ENCODE data around the gene MSANTD2.

Gene MSANTD2

GRCh38 chr11:124768914-124769313 is 31.3 kb downstream of the MSANTD2 start:
- H3K27me3 ChIP-seq (ENCODE audit: control insufficient read depth, low read length): no peaks in the 10 kb centered on the region
- no peak overlapping the region for H3K27ac ChIP-seq (ENCODE audit: low read depth, low read length)
- H4K20me1 ChIP-seq (ENCODE audit: control insufficient read depth, insufficient read depth, low read depth, low read length): no peaks in the 10 kb centered on the region
- no peak overlapping the region for H3K4me2 ChIP-seq (ENCODE audit: low read length)
- no peaks in the 10 kb centered on the region for H3K9me3 ChIP-seq (ENCODE audit: control insufficient read depth, insufficient read depth, low read length)
- no peak for TF ChIP-seq EZH2phosphoT487 (IDR thresholded peaks at IDR 0.05; ENCODE audit: borderline replicate concordance, low read length)
- no peak for TF ChIP-seq CTCF (IDR thresholded peaks at IDR 0.05; ENCODE audit: low read depth, low read length, poor library complexity, severe bottlenecking)
- H3K9me2 ChIP-seq (replicated peaks; ENCODE audit: control insufficient read depth, low read length): no peaks in the 10 kb centered on the region
- H3K4me3 ChIP-seq (ENCODE audit: low read length): no peak overlapping the region
- peaks cover 35% of the 10 kb centered on the region for H3K36me3 ChIP-seq (ENCODE audit: control insufficient read depth, low read length)
- peaks cover 3% of the 10 kb centered on the region for H3K4me1 ChIP-seq (ENCODE audit: control insufficient read depth, low read length)
- 0 out of 2 replicates have a peak, but pooled peaks cover 2% of the 10 kb centered on the region for H3F3A ChIP-seq (ENCODE audit: control insufficient read depth, insufficient read depth)
- no peaks in the 10 kb centered on the region for H3K79me2 ChIP-seq (ENCODE audit: control insufficient read depth, low read length)

- H3K4me1 ChIP-seq (ENCODE audit: control insufficient read depth, low read length): peaks cover 20% of the 10 kb centered on the region
- no peak overlapping the region for H3K27ac ChIP-seq (ENCODE audit: low read depth, low read length)
- H3K36me3 ChIP-seq (ENCODE audit: control insufficient read depth, low read length): peaks cover 20% of the 10 kb centered on the region
- H4K20me1 ChIP-seq (ENCODE audit: control insufficient read depth, insufficient read depth, low read depth, low read length): no peaks in the 10 kb centered on the region
- H3K79me2 ChIP-seq (ENCODE audit: control insufficient read depth, low read length): no peaks in the 10 kb centered on the region
- no peaks in the 10 kb centered on the region for H3K9me2 ChIP-seq (replicated peaks; ENCODE audit: control insufficient read depth, low read length)
- H3F3A ChIP-seq (ENCODE audit: control insufficient read depth, insufficient read depth): no peaks in the 10 kb centered on the region
- no peak overlapping the region for H3K4me2 ChIP-seq (ENCODE audit: low read length)
- H3K9me3 ChIP-seq (ENCODE audit: control insufficient read depth, insufficient read depth, low read length): no peaks in the 10 kb centered on the region
- peaks cover 7% of the 10 kb centered on the region for H3K27me3 ChIP-seq (ENCODE audit: control insufficient read depth, low read length)
- TF ChIP-seq EZH2phosphoT487 (IDR thresholded peaks at IDR 0.05; ENCODE audit: borderline replicate concordance, low read length) (no peak), CTCF (IDR thresholded peaks at IDR 0.05; ENCODE audit: low read depth, low read length, poor library complexity, severe bottlenecking) (no peak)
- no peak overlapping the region for H3K4me3 ChIP-seq (ENCODE audit: low read length)
Observed at GRCh38 chr11:124766156-124766555, 34.0 kb downstream of the MSANTD2 start.

- Histone ChIP-seq H3K4me1 (ENCODE audit: control insufficient read depth, low read length) (peaks cover 43% of the 10 kb centered on the region), H3K27ac (ENCODE audit: low read depth, low read length) (no peak overlapping the region), H4K20me1 (ENCODE audit: control insufficient read depth, insufficient read depth, low read depth, low read length) (no peaks in the 10 kb centered on the region), H3K27me3 (ENCODE audit: control insufficient read depth, low read length) (peaks cover 34% of the 10 kb centered on the region), H3K9me2 (replicated peaks; ENCODE audit: control insufficient read depth, low read length) (no peaks in the 10 kb centered on the region), H3K4me2 (ENCODE audit: low read length) (peak overlapping the region; percentile 83), H3K79me2 (ENCODE audit: control insufficient read depth, low read length) (no peaks in the 10 kb centered on the region), H3K9me3 (ENCODE audit: control insufficient read depth, insufficient read depth, low read length) (no peaks in the 10 kb centered on the region), H3F3A (ENCODE audit: control insufficient read depth, insufficient read depth) (no peaks in the 10 kb centered on the region), H3K4me3 (ENCODE audit: low read length) (peak overlapping the region; percentile 77), H3K36me3 (ENCODE audit: control insufficient read depth, low read length) (peaks cover 10% of the 10 kb centered on the region)
- TF ChIP-seq EZH2phosphoT487 (IDR thresholded peaks at IDR 0.05; ENCODE audit: borderline replicate concordance, low read length): no peak
- TF ChIP-seq CTCF (IDR thresholded peaks at IDR 0.05; ENCODE audit: low read depth, low read length, poor library complexity, severe bottlenecking): peak; percentile 77
Observed at GRCh38 chr11:124763156-124763947, 36.9 kb downstream of the MSANTD2 start.

Data from DOHH2 (cell line).